Osteoblast (primary cell): Measurements from ENCODE around the gene PACS2. TPM values are rescaled to one million over a fixed set of nuclear protein-coding genes. Genes with fewer than 3 reads are reported as not detected.
A peak's percentile ranks its signal among the peaks of the same experiment; 100 is the strongest.

Source experiments
- DNase-seq: peaks from one replicate; pipeline ENCODE4 v3.0.0; 2011; ENCODE audit warnings: low spot score, mixed read lengths; ENCODE audit not compliant: insufficient read length; ENCODE audit errors: missing footprints
- H2AFZ ChIP-seq: 2 replicates; pipeline ENCODE4 v1.6.0; 2011; ENCODE audit warnings: mild to moderate bottlenecking, low read length
- H3K27ac ChIP-seq: 2 replicates; pipeline ENCODE4 v1.5.1; 2011; ENCODE audit warnings: mild to moderate bottlenecking, low read depth, low read length, moderate library complexity
- H3K27me3 ChIP-seq: 2 replicates; pipeline ENCODE4 v1.6.0; 2012; ENCODE audit warnings: mild to moderate bottlenecking, control low read depth, inconsistent platforms, low read length, moderate library complexity; ENCODE audit not compliant: insufficient read depth
- H3K36me3 ChIP-seq: 2 replicates; pipeline ENCODE4 v1.5.1; 2011; ENCODE audit warnings: mild to moderate bottlenecking, low read length, control low read depth, moderate library complexity; ENCODE audit not compliant: insufficient read depth
- H3K4me1 ChIP-seq: 2 replicates; pipeline ENCODE4 v1.5.1; 2011; ENCODE audit warnings: mild to moderate bottlenecking, low read length, control low read depth, moderate library complexity; ENCODE audit not compliant: insufficient read depth
- H3K4me2 ChIP-seq: 2 replicates; pipeline ENCODE4 v1.6.0; 2011; ENCODE audit warnings: mild to moderate bottlenecking, low read length; ENCODE audit not compliant: insufficient read depth
- H3K4me3 ChIP-seq: fragments of 200-600 bp; sonication (generic); 3 replicates; pipeline ENCODE4 v1.5.1; 2012; ENCODE audit warnings: mild to moderate bottlenecking, low read length, inconsistent platforms; ENCODE audit not compliant: insufficient read depth
- H3K79me2 ChIP-seq: 2 replicates; pipeline ENCODE4 v1.6.0; 2012; ENCODE audit warnings: mild to moderate bottlenecking, low read length, control low read depth, inconsistent platforms; ENCODE audit not compliant: insufficient read depth
- H3K9me3 ChIP-seq: 2 replicates; pipeline ENCODE4 v1.5.1; 2011; ENCODE audit warnings: low read depth, low read length, control low read depth
- H4K20me1 ChIP-seq: 2 replicates; pipeline ENCODE4 v1.6.0; 2012; ENCODE audit warnings: mild to moderate bottlenecking, low read length, control low read depth; ENCODE audit not compliant: insufficient read depth
- total RNA-seq: library from RNA; depleted of rRNA; stranded (reverse); fragments of >200 nt; gene quantifications from 2 replicates; pipeline ENCODE4 v1.2.3, GENCODE V29; 2012
- TF ChIP-seq, protein P1 (sequence below): IDR thresholded peaks from 2 replicates; pipeline ENCODE4 v1.5.1; 2011; ENCODE audit warnings: mild to moderate bottlenecking, low read depth, low read length, moderate library complexity; ENCODE audit errors: extremely low read depth

Gene PACS2
- total RNA-seq, 1 donor: 81.1 TPM

DNA sequence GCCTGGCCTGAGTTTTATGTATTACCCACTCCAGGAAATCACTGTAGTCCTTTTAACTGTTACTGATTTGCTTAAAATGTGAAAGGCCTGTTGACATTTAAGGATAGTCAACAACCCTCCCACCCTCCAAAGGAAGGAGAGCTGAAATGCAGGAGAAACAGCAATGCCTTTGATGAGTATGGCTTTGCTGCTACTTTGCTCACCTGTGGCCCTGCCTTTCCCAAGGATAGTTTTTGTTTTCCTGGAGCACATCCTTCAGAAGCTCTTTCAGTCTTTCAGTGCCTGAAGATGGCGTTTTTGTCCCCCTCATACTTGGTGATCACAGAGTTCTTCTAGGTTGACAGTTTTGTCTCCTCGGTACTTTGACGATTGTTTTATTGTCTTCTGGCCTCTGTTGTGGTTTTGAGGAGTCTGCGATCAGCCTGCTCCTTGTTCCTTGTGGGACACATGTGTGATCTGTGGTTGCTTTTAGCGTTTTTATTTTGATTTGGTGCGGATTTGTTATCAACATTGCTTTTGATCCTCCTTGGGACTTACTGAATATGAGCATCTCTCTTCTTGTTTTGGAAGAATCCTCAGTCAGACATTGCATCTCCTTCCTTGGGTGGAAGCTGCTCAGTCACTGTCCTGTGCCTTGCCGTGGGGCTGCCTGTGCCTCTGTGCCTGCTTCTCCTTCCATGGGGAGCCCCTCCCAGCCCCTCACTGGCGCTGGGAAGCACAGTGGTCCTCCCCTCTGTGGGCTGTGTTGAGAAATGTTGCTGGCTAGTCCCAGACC, 17.2 kb downstream of the PACS2 start:
- H3K4me2 ChIP-seq: no peak overlapping the region
- H2AFZ ChIP-seq: no peak overlapping the region
- no peaks in the 10 kb centered on the region for H3K36me3 ChIP-seq
- TF ChIP-seq, protein P1, sequence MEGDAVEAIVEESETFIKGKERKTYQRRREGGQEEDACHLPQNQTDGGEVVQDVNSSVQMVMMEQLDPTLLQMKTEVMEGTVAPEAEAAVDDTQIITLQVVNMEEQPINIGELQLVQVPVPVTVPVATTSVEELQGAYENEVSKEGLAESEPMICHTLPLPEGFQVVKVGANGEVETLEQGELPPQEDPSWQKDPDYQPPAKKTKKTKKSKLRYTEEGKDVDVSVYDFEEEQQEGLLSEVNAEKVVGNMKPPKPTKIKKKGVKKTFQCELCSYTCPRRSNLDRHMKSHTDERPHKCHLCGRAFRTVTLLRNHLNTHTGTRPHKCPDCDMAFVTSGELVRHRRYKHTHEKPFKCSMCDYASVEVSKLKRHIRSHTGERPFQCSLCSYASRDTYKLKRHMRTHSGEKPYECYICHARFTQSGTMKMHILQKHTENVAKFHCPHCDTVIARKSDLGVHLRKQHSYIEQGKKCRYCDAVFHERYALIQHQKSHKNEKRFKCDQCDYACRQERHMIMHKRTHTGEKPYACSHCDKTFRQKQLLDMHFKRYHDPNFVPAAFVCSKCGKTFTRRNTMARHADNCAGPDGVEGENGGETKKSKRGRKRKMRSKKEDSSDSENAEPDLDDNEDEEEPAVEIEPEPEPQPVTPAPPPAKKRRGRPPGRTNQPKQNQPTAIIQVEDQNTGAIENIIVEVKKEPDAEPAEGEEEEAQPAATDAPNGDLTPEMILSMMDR: no peak
- no peak overlapping the region for H3K27ac ChIP-seq
- H3K4me3 ChIP-seq: no peak overlapping the region
- no peaks in the 10 kb centered on the region for H3K9me3 ChIP-seq
- H3K27me3 ChIP-seq: no peaks in the 10 kb centered on the region
- peaks cover 9% of the 10 kb centered on the region for H3K4me1 ChIP-seq
- peaks cover 96% of the 10 kb centered on the region for H3K79me2 ChIP-seq
- DNase-seq: peak; percentile 73
- peaks cover 14% of the 10 kb centered on the region for H4K20me1 ChIP-seq

DNA sequence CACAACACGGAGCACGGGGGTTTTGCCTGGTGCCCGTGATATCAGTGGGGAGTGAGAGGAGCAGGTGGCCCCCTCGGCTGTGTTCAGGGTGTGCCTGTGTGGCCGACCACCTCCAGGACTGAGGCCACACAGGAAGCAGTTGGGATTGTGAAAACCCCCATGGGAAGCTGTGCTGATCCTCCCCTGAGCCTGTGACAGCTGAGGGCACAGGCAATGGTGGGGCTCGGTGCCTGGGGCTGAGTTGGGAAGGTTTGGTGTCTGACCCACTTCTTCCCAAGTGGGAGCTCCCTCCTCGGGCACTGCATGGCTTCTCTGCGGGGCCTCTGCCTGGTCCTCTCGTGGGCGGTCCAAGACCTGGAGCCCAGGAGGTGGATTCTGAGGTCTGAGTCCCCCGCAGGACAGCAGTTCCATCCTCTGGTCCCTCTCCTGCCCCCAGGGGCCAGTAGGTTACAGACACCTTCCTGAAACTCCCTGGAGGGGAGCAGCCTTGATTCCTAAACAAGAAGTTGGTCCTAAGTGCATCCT, 17.9 kb downstream of the PACS2 start:
- no peak overlapping the region for H3K4me3 ChIP-seq
- peaks cover 9% of the 10 kb centered on the region for H3K4me1 ChIP-seq
- no peaks in the 10 kb centered on the region for H3K36me3 ChIP-seq
- H3K79me2 ChIP-seq: peaks cover 96% of the 10 kb centered on the region
- H3K4me2 ChIP-seq: no peak overlapping the region
- H3K27me3 ChIP-seq: no peaks in the 10 kb centered on the region
- peaks cover 20% of the 10 kb centered on the region for H4K20me1 ChIP-seq
- H2AFZ ChIP-seq: no peak overlapping the region
- no peak overlapping the region for H3K27ac ChIP-seq
- DNase-seq: no peak
- no peaks in the 10 kb centered on the region for H3K9me3 ChIP-seq
- TF ChIP-seq, protein P1: no peak

DNA sequence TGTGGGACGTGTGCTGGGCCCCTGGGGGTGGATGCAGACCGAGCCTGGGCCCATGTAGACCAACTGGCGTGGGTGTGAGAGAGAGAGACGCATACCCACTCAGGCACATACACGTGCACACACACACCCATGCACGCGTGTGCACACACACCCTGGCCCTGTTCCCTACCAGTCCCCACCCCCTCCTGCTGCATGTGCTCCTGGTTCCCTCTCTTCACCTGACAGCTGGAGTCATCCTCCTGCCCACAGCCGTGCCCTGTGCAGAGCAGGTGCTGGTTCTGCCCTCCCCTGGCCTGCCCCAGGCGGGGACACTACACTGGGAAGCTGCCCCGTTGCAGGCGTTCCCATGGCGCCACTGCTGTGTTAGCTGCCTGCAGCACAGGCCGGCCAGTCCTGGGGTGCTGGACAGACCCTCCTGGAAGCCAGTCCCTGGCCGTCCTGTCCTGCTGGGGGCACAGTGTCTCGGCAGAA, 18.5 kb downstream of the PACS2 start:
- Histone ChIP-seq H4K20me1 (peaks cover 24% of the 10 kb centered on the region), H2AFZ (no peak overlapping the region), H3K27ac (no peak overlapping the region)

More for the DNA sequence above, 18.5 kb downstream of the PACS2 start:
- H3K4me2 ChIP-seq: no peak overlapping the region
- DNase-seq: no peak
- TF ChIP-seq, protein P1: no peak
- no peaks in the 10 kb centered on the region for H3K36me3 ChIP-seq
- H3K27me3 ChIP-seq: no peaks in the 10 kb centered on the region
- H3K4me1 ChIP-seq: peaks cover 9% of the 10 kb centered on the region
- H3K9me3 ChIP-seq: no peaks in the 10 kb centered on the region
- H3K4me3 ChIP-seq: no peak overlapping the region
- H3K79me2 ChIP-seq: peaks cover 97% of the 10 kb centered on the region
